ENCODE results near the gene APOA5.

- TF ChIP-seq CTCF (IDR thresholded peaks at IDR 0.05 in 2 of 3, conservative IDR thresholded peaks at IDR 0.05 in 1 of 3; ENCODE audit: insufficient read depth in 2 of 3, low read depth in 1 of 3, low read length in 3 of 3): no peak
- TF ChIP-seq ZNF24 (IDR thresholded peaks at IDR 0.05): no peak
- no peak for TF ChIP-seq MYNN (IDR thresholded peaks at IDR 0.05)
- no peak for TF ChIP-seq MYNN (CRISPR knock-in tag; IDR thresholded peaks at IDR 0.05)
- TF ChIP-seq ZEB2 (IDR thresholded peaks at IDR 0.05): no peak
- no peak for TF ChIP-seq EZH2 (IDR thresholded peaks at IDR 0.05; ENCODE audit: borderline replicate concordance, low read depth, low read length)
- TF ChIP-seq JUN (IDR thresholded peaks at IDR 0.05; ENCODE audit: borderline replicate concordance, low read depth, low read length): no peak
- TF ChIP-seq JUN (CRISPR knock-in tag; IDR thresholded peaks at IDR 0.05; ENCODE audit: borderline replicate concordance): no peak
- no peak for TF ChIP-seq POLR2A (conservative IDR thresholded peaks at IDR 0.05)
- TF ChIP-seq ZNF512 (tag; IDR thresholded peaks at IDR 0.05): no peak
- TF ChIP-seq RFX7 (CRISPR knock-in tag; IDR thresholded peaks at IDR 0.05): no peak
- TF ChIP-seq YY1 (IDR thresholded peaks at IDR 0.05; ENCODE audit: borderline replicate concordance in 1 of 3, control insufficient read depth in 1 of 3, extremely low read depth in 1 of 3, insufficient read depth in 3 of 3, insufficient read length in 1 of 3, insufficient replicate concordance in 2 of 3, low read depth in 1 of 3, low read length in 2 of 3): no peak
- TF ChIP-seq ZNF431 (CRISPR knock-in tag; IDR thresholded peaks at IDR 0.05): no peak
- TF ChIP-seq ZNF146 (CRISPR knock-in tag; IDR thresholded peaks at IDR 0.05; ENCODE audit: unreplicated experiment): no peak
- no peak for TF ChIP-seq ZBTB12 (CRISPR knock-in tag; IDR thresholded peaks at IDR 0.05)
- TF ChIP-seq ZNF717 (CRISPR knock-in tag; IDR thresholded peaks at IDR 0.05): no peak
Measured at GRCh38 chr11:116740741-116741140, 50.9 kb downstream of the APOA5 start.

Measured in K562 (cell line).